Progenitor cell of endocrine pancreas (in vitro differentiated cells): ENCODE data around the gene RSPO3. TPM values are rescaled to one million over a fixed set of nuclear protein-coding genes. Genes with fewer than 3 reads are reported as not detected.

ENCODE experiments used
- DNase-seq: peaks from one replicate; pipeline ENCODE4 v3.0.0; 2021; ENCODE audit warnings: low spot score; ENCODE audit not compliant: unreplicated experiment
- H3K27ac Mint-ChIP-seq: 2 replicates; pipeline ENCODE4 v1.8.0; 2021; ENCODE audit warnings: mild to moderate bottlenecking, moderate library complexity, mixed read lengths
- H3K27me3 Mint-ChIP-seq: 2 replicates; pipeline ENCODE4 v1.8.0; 2021; ENCODE audit warnings: mixed read lengths
- H3K36me3 Mint-ChIP-seq: 2 replicates; pipeline ENCODE4 v1.8.0; 2022; ENCODE audit warnings: mixed read lengths; ENCODE audit not compliant: insufficient read depth
- H3K4me1 Mint-ChIP-seq: 2 replicates; pipeline ENCODE4 v1.8.0; 2021; ENCODE audit warnings: low read depth, mixed read lengths
- H3K4me3 Mint-ChIP-seq: 2 replicates; pipeline ENCODE4 v1.8.0; 2021; ENCODE audit warnings: low read depth, mild to moderate bottlenecking, moderate library complexity, mixed read lengths
- H3K9me3 Mint-ChIP-seq: 2 replicates; pipeline ENCODE4 v1.8.0; 2021; ENCODE audit warnings: low read depth, mixed read lengths
- total RNA-seq: library from RNA; stranded (reverse); gene quantifications from 2 replicates; pipeline ENCODE4 v1.2.1, GENCODE V29; 2021
- TF ChIP-seq, protein P1 (sequence below): fragments of 200-600 bp; sonication (generic); IDR thresholded peaks from one replicate; pipeline ENCODE4 v1.5.0; 2021; ENCODE audit warnings: antibody characterized with exemption, mild to moderate bottlenecking; ENCODE audit not compliant: unreplicated experiment

RSPO3 gene
- total RNA-seq, 1 donor from 2014 or later, result 0.43 TPM

DNA sequence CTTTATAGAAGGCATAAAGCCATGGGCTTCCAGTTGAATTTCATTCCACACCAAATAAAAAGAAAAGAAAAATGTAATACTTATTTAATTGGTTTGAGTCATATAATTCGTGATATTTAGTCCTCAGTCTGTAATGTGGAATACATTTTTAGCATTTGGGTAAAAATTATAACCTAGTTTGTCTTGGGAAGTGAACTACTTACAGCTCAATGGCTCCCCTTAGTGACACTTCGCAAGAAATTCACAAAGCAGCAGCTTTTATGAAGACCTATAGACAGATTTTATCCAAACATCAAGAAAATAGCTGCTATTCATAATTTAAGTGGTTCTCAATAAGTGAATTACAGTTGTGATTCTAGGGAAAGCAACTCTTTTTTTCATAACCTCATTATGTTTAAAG is 72.1 kb downstream of the RSPO3 start:
- DNase-seq, result no peak
- Mint-ChIP-seq H3K4me3 (no peak overlapping the region), H3K4me1 (no peaks in the 10 kb centered on the region), H3K9me3 (no peaks in the 10 kb centered on the region), H3K27me3 (no peaks in the 10 kb centered on the region), H3K36me3 (no peaks in the 10 kb centered on the region), H3K27ac (no peak overlapping the region)
- TF ChIP-seq, protein P1, sequence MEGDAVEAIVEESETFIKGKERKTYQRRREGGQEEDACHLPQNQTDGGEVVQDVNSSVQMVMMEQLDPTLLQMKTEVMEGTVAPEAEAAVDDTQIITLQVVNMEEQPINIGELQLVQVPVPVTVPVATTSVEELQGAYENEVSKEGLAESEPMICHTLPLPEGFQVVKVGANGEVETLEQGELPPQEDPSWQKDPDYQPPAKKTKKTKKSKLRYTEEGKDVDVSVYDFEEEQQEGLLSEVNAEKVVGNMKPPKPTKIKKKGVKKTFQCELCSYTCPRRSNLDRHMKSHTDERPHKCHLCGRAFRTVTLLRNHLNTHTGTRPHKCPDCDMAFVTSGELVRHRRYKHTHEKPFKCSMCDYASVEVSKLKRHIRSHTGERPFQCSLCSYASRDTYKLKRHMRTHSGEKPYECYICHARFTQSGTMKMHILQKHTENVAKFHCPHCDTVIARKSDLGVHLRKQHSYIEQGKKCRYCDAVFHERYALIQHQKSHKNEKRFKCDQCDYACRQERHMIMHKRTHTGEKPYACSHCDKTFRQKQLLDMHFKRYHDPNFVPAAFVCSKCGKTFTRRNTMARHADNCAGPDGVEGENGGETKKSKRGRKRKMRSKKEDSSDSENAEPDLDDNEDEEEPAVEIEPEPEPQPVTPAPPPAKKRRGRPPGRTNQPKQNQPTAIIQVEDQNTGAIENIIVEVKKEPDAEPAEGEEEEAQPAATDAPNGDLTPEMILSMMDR, result peak; percentile 46

DNA sequence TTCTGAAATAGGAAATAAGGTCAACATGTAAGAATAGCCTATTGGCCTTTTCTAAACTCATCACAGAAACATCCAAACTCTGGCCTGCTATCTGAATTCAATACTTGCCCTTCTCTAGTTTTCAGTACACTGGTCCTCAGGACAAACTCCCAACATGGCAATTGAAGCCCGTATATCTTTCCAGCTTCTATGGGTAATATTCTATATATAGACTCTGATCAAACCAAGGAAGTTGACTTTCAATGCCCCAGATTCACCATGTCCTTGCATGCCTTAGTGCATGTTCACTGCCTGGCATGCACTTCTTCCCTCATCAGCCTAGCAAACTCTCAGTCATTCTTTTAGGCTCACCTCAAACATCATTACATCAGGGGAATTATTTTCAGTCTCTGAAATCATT is 73.2 kb downstream of the RSPO3 start:
- Mint-ChIP-seq H3K4me3 (no peak overlapping the region), H3K9me3 (no peaks in the 10 kb centered on the region), H3K4me1 (no peaks in the 10 kb centered on the region), H3K27ac (no peak overlapping the region), H3K27me3 (no peaks in the 10 kb centered on the region), H3K36me3 (no peaks in the 10 kb centered on the region)
- DNase-seq, result no peak
- TF ChIP-seq, protein P1, result no peak

DNA sequence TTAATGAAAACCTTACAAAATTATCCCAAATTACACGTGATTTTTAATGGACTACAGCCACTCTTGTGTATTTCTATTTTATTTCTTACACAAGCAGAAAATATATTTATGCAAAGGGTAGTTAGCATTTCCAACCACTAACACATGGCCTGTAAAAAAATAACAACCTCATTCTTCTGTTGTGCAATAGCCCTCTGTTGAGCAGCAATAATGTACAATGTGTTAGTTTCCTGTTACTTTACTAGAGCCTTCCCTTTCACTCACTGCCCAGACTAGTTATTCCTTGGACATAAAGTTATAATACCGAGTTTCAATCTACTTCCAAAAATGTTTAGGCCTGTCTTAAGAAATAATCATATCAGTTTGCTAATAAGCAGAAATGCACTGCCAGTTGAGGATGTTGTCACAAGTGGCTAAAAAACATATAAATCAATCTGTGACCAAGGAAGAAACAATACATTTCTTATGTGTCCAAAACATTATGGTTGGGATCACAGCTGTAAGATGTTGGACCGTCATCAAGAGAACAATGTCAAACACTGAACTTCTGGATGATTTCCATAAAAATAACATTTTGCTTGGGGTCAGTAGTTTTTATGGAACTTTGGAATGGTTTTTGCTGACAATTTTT is 74.6 kb downstream of the RSPO3 start:
- no peaks in the 10 kb centered on the region for H3K9me3 Mint-ChIP-seq
- no peak for DNase-seq
- H3K27ac Mint-ChIP-seq, result no peak overlapping the region
- no peak overlapping the region for H3K4me3 Mint-ChIP-seq
- H3K4me1 Mint-ChIP-seq, result no peaks in the 10 kb centered on the region
- TF ChIP-seq, protein P1, result no peak
- H3K36me3 Mint-ChIP-seq, result no peaks in the 10 kb centered on the region
- no peaks in the 10 kb centered on the region for H3K27me3 Mint-ChIP-seq

DNA sequence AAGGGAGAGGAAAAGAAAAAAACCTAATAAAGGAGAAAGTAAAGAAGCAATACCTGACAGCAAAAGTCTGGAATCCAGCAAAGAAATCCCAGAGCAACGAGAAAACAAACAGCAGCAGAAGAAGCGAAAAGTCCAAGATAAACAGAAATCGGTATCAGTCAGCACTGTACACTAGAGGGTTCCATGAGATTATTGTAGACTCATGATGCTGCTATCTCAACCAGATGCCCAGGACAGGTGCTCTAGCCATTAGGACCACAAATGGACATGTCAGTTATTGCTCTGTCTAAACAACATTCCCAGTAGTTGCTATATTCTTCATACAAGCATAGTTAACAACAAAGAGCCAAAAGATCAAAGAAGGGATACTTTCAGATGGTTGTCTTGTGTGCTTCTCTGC is 77.4 kb downstream of the RSPO3 start:
- TF ChIP-seq, protein P1, result no peak
- Mint-ChIP-seq H3K27ac (no peak overlapping the region), H3K4me3 (no peak overlapping the region), H3K4me1 (no peaks in the 10 kb centered on the region), H3K9me3 (no peaks in the 10 kb centered on the region), H3K36me3 (no peaks in the 10 kb centered on the region), H3K27me3 (no peaks in the 10 kb centered on the region)
- DNase-seq, result no peak

DNA sequence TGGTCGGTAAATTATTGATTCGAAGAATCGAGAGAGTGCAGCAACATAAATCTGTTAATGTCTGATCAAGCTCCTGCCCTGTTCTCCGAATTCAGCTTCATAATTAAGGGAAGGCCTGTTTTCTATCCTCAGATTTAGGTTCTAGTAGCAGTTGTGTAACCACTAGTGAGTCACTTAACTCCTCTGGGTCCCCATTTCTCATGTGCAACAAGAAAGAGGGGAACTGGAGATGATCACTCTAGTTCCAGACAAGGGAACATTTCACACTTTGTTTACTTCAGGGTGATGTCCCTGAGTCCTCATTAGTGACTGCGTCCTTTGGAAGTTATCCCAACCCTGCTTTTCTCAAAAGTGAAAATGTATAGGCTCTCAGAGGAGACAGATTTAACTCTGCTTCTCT is 80.1 kb downstream of the RSPO3 start:
- Mint-ChIP-seq H3K4me3 (no peak overlapping the region), H3K27me3 (no peaks in the 10 kb centered on the region), H3K9me3 (no peaks in the 10 kb centered on the region), H3K4me1 (no peaks in the 10 kb centered on the region), H3K36me3 (no peaks in the 10 kb centered on the region), H3K27ac (no peak overlapping the region)
- TF ChIP-seq, protein P1, result no peak
- no peak for DNase-seq
